IMR-90 (cell line): ENCODE measurements around the gene ANKRD44.

Source experiments
- MAZ ChIP-seq: IDR thresholded peaks from 2 replicates; pipeline ENCODE4 v1.6.1; 2012; ENCODE audit warnings: low read depth, mild to moderate bottlenecking, low read length, improper control_type of control experiment, moderate library complexity, borderline replicate concordance
- MXI1 ChIP-seq: IDR thresholded peaks from 2 replicates; pipeline ENCODE4 v1.6.1; 2012; ENCODE audit warnings: low read depth, mild to moderate bottlenecking, low read length, moderate library complexity, borderline replicate concordance
- POLR2A ChIP-seq: IDR thresholded peaks from 2 replicates; pipeline ENCODE4 v1.6.1; 2012; ENCODE audit warnings: mild to moderate bottlenecking, low read depth, low read length
- TF ChIP-seq, protein P1 (sequence below): conservative IDR thresholded peaks from 2 replicates; pipeline ENCODE4 v1.5.1; 2012; ENCODE audit warnings: mild to moderate bottlenecking, low read depth, low read length, improper control_type of control experiment
- TF ChIP-seq, protein P2 (sequence below): fragments of 150-350 bp; IDR thresholded peaks from 2 replicates; pipeline ENCODE4 v1.6.1; 2017; ENCODE audit warnings: mild to moderate bottlenecking, antibody characterized with exemption, low read length, low read depth

DNA sequence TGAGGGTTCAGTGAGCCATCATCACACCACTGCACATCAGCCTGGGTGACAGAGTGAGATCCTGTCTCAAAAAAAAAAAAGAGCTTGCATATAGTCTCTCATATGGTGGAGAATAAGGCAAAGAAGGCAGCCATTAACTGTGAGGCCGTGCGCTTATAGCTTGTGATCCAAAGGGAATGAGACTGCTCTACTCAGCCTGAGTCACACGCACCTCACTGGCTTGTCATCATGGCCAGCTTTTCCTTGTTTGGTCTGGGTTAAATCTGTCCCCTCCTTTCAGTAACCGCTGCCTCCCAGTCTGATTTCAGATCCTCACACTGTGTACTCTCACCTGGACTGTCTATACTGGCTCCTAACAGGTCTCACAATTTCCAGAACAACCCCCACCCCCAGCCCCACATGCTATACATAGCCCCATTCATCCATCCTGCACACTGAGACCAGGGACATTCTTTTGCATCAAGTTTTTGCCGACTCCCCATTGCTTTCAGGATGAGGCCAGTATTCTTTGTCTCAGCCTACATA is 35.3 kb upstream of the ANKRD44 start:
- TF ChIP-seq, protein P1, sequence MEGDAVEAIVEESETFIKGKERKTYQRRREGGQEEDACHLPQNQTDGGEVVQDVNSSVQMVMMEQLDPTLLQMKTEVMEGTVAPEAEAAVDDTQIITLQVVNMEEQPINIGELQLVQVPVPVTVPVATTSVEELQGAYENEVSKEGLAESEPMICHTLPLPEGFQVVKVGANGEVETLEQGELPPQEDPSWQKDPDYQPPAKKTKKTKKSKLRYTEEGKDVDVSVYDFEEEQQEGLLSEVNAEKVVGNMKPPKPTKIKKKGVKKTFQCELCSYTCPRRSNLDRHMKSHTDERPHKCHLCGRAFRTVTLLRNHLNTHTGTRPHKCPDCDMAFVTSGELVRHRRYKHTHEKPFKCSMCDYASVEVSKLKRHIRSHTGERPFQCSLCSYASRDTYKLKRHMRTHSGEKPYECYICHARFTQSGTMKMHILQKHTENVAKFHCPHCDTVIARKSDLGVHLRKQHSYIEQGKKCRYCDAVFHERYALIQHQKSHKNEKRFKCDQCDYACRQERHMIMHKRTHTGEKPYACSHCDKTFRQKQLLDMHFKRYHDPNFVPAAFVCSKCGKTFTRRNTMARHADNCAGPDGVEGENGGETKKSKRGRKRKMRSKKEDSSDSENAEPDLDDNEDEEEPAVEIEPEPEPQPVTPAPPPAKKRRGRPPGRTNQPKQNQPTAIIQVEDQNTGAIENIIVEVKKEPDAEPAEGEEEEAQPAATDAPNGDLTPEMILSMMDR, result no peak
- TF ChIP-seq MAZ, result no peak
- TF ChIP-seq, protein P2, sequence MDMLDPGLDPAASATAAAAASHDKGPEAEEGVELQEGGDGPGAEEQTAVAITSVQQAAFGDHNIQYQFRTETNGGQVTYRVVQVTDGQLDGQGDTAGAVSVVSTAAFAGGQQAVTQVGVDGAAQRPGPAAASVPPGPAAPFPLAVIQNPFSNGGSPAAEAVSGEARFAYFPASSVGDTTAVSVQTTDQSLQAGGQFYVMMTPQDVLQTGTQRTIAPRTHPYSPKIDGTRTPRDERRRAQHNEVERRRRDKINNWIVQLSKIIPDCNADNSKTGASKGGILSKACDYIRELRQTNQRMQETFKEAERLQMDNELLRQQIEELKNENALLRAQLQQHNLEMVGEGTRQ, result no peak
- TF ChIP-seq MXI1, result no peak
- TF ChIP-seq POLR2A, result no peak
